GM12878 (cell line): ENCODE measurements around the gene SCAANT1. TPM values are rescaled to one million over a fixed set of nuclear protein-coding genes. Genes with fewer than 3 reads are reported as not detected.
A peak's percentile ranks its signal among the peaks of the same experiment; 100 is the strongest.

Source experiments
- BMI1 ChIP-seq: fragments of 450-650 bp; IDR thresholded peaks from 2 replicates; pipeline ENCODE4 v1.6.1; 2016; ENCODE audit warnings: mild to moderate bottlenecking, moderate library complexity, borderline replicate concordance
- CBFB ChIP-seq: IDR thresholded peaks from 2 replicates; pipeline ENCODE4 v1.6.1; 2016; ENCODE audit warnings: antibody characterized with exemption, low read depth
- CBX3 ChIP-seq: fragments of 200-600 bp; sonication (generic); IDR thresholded peaks from 2 replicates; pipeline ENCODE4 v1.6.1; 2016; ENCODE audit warnings: low read depth, borderline replicate concordance
- ESRRA ChIP-seq: IDR thresholded peaks from 2 replicates; pipeline ENCODE4 v1.6.1; 2012; ENCODE audit warnings: mild to moderate bottlenecking, low read length, improper control_type of control experiment
- HCFC1 ChIP-seq: fragments of 150-350 bp; IDR thresholded peaks from 2 replicates; pipeline ENCODE4 v1.6.1; 2014; ENCODE audit warnings: low read length
- LARP7 ChIP-seq: fragments of 450-650 bp; IDR thresholded peaks from 2 replicates; pipeline ENCODE4 v1.6.1; 2017; ENCODE audit warnings: mild to moderate bottlenecking
- MEF2B ChIP-seq: fragments of 450-650 bp; IDR thresholded peaks from 2 replicates; pipeline ENCODE4 v1.6.1; 2018; ENCODE audit warnings: mild to moderate bottlenecking, moderate library complexity; ENCODE audit not compliant: partially characterized antibody, poor library complexity, severe bottlenecking
- NR2C1 ChIP-seq: fragments of 450-650 bp; IDR thresholded peaks from 2 replicates; pipeline ENCODE4 v1.6.1; 2017; ENCODE audit warnings: antibody characterized with exemption, mild to moderate bottlenecking, moderate library complexity
- RFX5 ChIP-seq: IDR thresholded peaks from 2 replicates; pipeline ENCODE4 v1.6.1; 2011; ENCODE audit warnings: low read depth, low read length, improper control_type of control experiment
- SMC3 ChIP-seq: IDR thresholded peaks from 2 replicates; pipeline ENCODE4 v1.6.1; 2011; ENCODE audit warnings: low read length, improper control_type of control experiment, borderline replicate concordance
- TAF1 ChIP-seq: IDR thresholded peaks from 2 replicates; pipeline ENCODE4 v1.6.1; 2011; ENCODE audit warnings: mild to moderate bottlenecking, low read depth, low read length, borderline replicate concordance
- TBL1XR1 ChIP-seq: IDR thresholded peaks from 2 replicates; pipeline ENCODE4 v1.6.1; 2012; ENCODE audit warnings: low read depth, low read length, improper control_type of control experiment
- YY1 ChIP-seq: IDR thresholded peaks from 2 replicates; pipeline ENCODE4 v1.6.1; 2011; ENCODE audit warnings: low read depth, mild to moderate bottlenecking, low read length
- ZBED1 ChIP-seq: IDR thresholded peaks from 2 replicates; pipeline ENCODE4 v1.6.1; 2016; ENCODE audit warnings: borderline replicate concordance
- ZBTB11 ChIP-seq: fragments of 450-650 bp; formaldehyde crosslinking; IDR thresholded peaks from 2 replicates; pipeline ENCODE4 v1.5.0; 2022; ENCODE audit warnings: mild to moderate bottlenecking, missing genetic modification characterization
- ZNF217 ChIP-seq: fragments of 450-650 bp; IDR thresholded peaks from 2 replicates; pipeline ENCODE4 v1.6.1; 2017; ENCODE audit warnings: antibody characterized with exemption, mild to moderate bottlenecking
- polyA plus RNA-seq, 11 experiments: library from polyadenylated mRNA; depleted of rRNA in 4 of 11; unstranded in 6 of 11; stranded (reverse) in 5 of 11; fragments of >200 nt; fragmentation: Nextera tagmentation in 4 of 11; fragmentation: Illumina TruSeq in 1 of 11; extraction: Ambion mirVana in 4 of 11; extraction: Trizol in 1 of 11; gene quantifications; 1 replicate in 1 of 11; 2 replicates in 10 of 11; pipeline versions ENCODE4 v1.2.1 to v1.2.3, GENCODE V29; 2011 to 2016; ENCODE audit warnings: inconsistent platforms in 2 of 11, missing spikeins in 2 of 11, low read depth in 1 of 11
- total RNA-seq, 4 experiments: library from RNA; depleted of rRNA in 3 of 4; stranded (reverse); fragments of >200 nt in 3 of 4; fragmentation: Illumina TruSeq in 1 of 4; extraction: Trizol in 1 of 4; gene quantifications; 2 replicates each; pipeline versions ENCODE4 v1.2.1 to v1.2.3, GENCODE V29; 2013 to 2021
- TF ChIP-seq, protein P1 (sequence below): IDR thresholded peaks from 2 replicates; pipeline ENCODE4 v1.6.1; 2012; ENCODE audit warnings: mild to moderate bottlenecking, low read depth, low read length
- TF ChIP-seq, protein P2 (sequence below): fragments of 450-650 bp; IDR thresholded peaks from 2 replicates; pipeline ENCODE4 v1.6.1; 2018; ENCODE audit warnings: mild to moderate bottlenecking, low read depth, moderate library complexity; ENCODE audit not compliant: partially characterized antibody
- TF ChIP-seq, protein P3 (sequence below): fragments of 150-350 bp; IDR thresholded peaks from 2 replicates; pipeline ENCODE4 v1.6.1; 2014; ENCODE audit warnings: mild to moderate bottlenecking, low read depth, low read length

SCAANT1 gene
- total and polyA plus RNA-seq, 10 of the 15 experiments (the other 5 are each of a cell fraction or from before 2014, with no cell fraction given), result 0.60 to 1.7 (median 0.95) TPM; not detected in 6

- TF ChIP-seq, protein P1, sequence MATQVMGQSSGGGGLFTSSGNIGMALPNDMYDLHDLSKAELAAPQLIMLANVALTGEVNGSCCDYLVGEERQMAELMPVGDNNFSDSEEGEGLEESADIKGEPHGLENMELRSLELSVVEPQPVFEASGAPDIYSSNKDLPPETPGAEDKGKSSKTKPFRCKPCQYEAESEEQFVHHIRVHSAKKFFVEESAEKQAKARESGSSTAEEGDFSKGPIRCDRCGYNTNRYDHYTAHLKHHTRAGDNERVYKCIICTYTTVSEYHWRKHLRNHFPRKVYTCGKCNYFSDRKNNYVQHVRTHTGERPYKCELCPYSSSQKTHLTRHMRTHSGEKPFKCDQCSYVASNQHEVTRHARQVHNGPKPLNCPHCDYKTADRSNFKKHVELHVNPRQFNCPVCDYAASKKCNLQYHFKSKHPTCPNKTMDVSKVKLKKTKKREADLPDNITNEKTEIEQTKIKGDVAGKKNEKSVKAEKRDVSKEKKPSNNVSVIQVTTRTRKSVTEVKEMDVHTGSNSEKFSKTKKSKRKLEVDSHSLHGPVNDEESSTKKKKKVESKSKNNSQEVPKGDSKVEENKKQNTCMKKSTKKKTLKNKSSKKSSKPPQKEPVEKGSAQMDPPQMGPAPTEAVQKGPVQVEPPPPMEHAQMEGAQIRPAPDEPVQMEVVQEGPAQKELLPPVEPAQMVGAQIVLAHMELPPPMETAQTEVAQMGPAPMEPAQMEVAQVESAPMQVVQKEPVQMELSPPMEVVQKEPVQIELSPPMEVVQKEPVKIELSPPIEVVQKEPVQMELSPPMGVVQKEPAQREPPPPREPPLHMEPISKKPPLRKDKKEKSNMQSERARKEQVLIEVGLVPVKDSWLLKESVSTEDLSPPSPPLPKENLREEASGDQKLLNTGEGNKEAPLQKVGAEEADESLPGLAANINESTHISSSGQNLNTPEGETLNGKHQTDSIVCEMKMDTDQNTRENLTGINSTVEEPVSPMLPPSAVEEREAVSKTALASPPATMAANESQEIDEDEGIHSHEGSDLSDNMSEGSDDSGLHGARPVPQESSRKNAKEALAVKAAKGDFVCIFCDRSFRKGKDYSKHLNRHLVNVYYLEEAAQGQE, result no peak
- TF ChIP-seq BMI1 (no peak), LARP7 (no peak), NR2C1 (no peak), ESRRA (no peak), TAF1 (no peak), ZBTB11 (no peak), RFX5 (no peak), MEF2B (no peak), TBL1XR1 (no peak), ZBED1 (peak; percentile 45; the same call in 1 of the 2 replicates), ZNF217 (peak; percentile 29; the same call in 1 of the 2 replicates), SMC3 (no peak), CBX3 (no peak), HCFC1 (no peak), YY1 (0 out of 2 replicates have a peak, but pooled peaks have one; percentile 4), CBFB (no peak)
- TF ChIP-seq, protein P2, sequence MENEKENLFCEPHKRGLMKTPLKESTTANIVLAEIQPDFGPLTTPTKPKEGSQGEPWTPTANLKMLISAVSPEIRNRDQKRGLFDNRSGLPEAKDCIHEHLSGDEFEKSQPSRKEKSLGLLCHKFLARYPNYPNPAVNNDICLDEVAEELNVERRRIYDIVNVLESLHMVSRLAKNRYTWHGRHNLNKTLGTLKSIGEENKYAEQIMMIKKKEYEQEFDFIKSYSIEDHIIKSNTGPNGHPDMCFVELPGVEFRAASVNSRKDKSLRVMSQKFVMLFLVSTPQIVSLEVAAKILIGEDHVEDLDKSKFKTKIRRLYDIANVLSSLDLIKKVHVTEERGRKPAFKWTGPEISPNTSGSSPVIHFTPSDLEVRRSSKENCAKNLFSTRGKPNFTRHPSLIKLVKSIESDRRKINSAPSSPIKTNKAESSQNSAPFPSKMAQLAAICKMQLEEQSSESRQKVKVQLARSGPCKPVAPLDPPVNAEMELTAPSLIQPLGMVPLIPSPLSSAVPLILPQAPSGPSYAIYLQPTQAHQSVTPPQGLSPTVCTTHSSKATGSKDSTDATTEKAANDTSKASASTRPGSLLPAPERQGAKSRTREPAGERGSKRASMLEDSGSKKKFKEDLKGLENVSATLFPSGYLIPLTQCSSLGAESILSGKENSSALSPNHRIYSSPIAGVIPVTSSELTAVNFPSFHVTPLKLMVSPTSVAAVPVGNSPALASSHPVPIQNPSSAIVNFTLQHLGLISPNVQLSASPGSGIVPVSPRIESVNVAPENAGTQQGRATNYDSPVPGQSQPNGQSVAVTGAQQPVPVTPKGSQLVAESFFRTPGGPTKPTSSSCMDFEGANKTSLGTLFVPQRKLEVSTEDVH, result no peak
- TF ChIP-seq, protein P3, sequence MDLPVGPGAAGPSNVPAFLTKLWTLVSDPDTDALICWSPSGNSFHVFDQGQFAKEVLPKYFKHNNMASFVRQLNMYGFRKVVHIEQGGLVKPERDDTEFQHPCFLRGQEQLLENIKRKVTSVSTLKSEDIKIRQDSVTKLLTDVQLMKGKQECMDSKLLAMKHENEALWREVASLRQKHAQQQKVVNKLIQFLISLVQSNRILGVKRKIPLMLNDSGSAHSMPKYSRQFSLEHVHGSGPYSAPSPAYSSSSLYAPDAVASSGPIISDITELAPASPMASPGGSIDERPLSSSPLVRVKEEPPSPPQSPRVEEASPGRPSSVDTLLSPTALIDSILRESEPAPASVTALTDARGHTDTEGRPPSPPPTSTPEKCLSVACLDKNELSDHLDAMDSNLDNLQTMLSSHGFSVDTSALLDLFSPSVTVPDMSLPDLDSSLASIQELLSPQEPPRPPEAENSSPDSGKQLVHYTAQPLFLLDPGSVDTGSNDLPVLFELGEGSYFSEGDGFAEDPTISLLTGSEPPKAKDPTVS, result no peak
Observed at GRCh38 chr3:63864008-63864964, 47.9 kb downstream of the SCAANT1 start (continued).
